ENCODE data around the gene NKX1-1.
A peak's percentile ranks its signal among the peaks of the same experiment; 100 is the strongest.

The NKX1-1 gene

DNA sequence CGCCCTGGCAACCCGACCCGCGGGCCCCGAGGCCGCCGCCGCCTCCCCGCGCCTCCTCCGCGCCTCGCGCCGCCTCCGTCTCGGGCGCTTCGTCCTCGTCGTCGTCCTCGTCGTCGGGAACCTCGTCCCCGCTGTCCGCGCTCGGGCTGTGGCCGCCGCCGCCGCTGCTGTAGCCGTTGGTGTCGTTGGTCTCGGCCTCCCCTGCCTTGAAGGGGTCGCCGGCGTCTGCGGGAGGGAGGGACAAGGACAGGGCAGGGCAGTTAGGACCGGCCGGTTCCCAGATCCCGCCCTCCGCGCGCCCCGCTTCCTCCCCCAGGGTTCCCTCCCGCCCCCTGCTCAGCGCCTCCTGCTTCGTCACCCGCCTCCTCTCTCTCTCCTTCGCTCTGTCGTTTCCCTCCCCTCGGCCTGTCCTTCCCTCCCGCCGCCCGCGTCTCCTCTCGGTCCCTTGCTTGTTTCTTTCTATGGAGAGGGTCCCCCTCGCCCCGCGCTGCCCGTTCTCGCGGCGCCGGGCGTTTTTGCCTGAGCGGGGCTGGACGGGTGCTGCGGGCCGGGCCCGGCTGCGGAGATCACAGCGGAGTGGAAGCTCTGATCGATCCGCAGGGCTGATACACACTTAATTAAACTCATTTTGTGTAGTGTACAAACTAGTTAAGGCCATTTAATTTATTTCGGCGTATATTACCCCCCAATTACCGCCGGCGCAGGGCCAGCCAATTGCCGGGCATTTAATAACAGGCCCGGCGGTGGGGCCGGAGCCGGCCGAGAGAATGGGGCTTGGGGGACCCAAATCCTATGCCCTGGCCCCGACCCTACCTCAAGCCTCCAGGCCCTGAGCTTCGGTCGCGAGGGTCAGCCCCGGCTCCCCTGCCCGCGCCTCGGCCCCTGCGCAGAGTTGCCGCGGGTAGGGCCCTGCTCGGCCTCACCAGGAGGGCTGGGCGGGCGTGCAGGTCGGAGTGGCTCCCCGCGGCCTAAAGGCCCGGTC, 2.4 kb downstream of the NKX1-1 start:
- DNase-seq (no peak), ATAC-seq (replicated peaks) (no peak)
- peaks cover 2 to 10% of the 10 kb centered on the region in 2 donors for H3K36me3 Mint-ChIP-seq
- peak overlapping the region; percentile 77 for H3K27ac Mint-ChIP-seq
- peaks cover 0 to 1% of the 10 kb centered on the region in 2 donors for H3K9me3 Mint-ChIP-seq
- peaks cover 55 to 74% of the 10 kb centered on the region in 2 donors for H3K27me3 Mint-ChIP-seq
- H3K4me3 Mint-ChIP-seq = peak overlapping the region; percentile 56 to 65
- peaks cover 15 to 50% of the 10 kb centered on the region in 2 donors for H3K4me1 Mint-ChIP-seq

GRCh38 chr4:1403177-1403583, 3.1 kb downstream of the NKX1-1 start:
- Mint-ChIP-seq H3K27ac (peak overlapping the region; percentile 31), H3K36me3 (peaks cover 2 to 6% of the 10 kb centered on the region in 2 donors), H3K9me3 (peaks cover 4 to 6% of the 10 kb centered on the region in 2 donors), H3K4me3 (no peak overlapping the region), H3K4me1 (peaks cover 10 to 44% of the 10 kb centered on the region in 2 donors), H3K27me3 (peaks cover 48 to 72% of the 10 kb centered on the region in 2 donors)
- DNase-seq (no peak), ATAC-seq (replicated peaks) (no peak)

- H3K4me3 Mint-ChIP-seq = no peak overlapping the region
- DNase-seq = no peak
- peak overlapping the region; percentile 79 for H3K27ac Mint-ChIP-seq
- peaks cover 42 to 66% of the 10 kb centered on the region in 2 donors for H3K27me3 Mint-ChIP-seq
- H3K9me3 Mint-ChIP-seq = peaks cover 4 to 6% of the 10 kb centered on the region in 2 donors
- H3K4me1 Mint-ChIP-seq = peaks cover 9 to 38% of the 10 kb centered on the region in 2 donors
- no peak for ATAC-seq (replicated peaks)
- H3K36me3 Mint-ChIP-seq = peaks cover 2 to 6% of the 10 kb centered on the region in 2 donors
These were observed 3.6 kb downstream of the NKX1-1 start for GRCh38 chr4:1402516-1403091.

DNA sequence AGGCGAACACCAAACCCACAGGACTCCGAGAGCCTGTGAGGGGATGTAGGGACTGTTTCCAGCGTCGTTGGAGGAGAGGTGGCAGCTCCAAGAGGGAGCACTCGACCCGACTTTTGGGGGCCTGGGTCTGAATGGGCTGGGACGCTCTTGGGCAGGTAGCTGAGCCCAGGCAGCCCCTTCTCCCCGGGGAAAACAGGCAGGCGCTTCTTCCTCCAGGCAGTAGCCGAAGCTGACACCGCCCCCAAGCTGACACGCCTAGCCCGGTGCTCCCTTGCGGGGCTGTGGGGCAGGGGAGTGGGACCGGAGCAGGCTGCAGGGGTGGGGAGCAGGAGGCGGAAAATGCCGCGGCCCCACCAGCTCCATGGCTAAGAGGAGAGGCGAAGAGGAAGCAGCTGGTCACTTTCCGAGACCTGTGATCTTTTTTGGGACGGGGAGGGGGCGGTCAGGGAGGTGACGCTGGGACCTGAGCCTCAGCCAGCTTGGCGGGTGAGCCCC, 4.2 kb downstream of the NKX1-1 start:
- Mint-ChIP-seq H3K36me3 (peaks cover 2 to 4% of the 10 kb centered on the region in 2 donors), H3K27me3 (peaks cover 37 to 61% of the 10 kb centered on the region in 2 donors), H3K9me3 (peaks cover 6 to 7% of the 10 kb centered on the region in 2 donors), H3K4me1 (peaks cover 6 to 33% of the 10 kb centered on the region in 2 donors), H3K27ac (peak overlapping the region; percentile 25), H3K4me3 (no peak overlapping the region)
- ATAC-seq (replicated peaks) (no peak), DNase-seq (no peak)

- ATAC-seq (replicated peaks) = no peak
- Mint-ChIP-seq H3K4me1 (peaks cover 6 to 31% of the 10 kb centered on the region in 2 donors), H3K36me3 (peaks cover 6% of the 10 kb centered on the region in 2 donors), H3K27me3 (peaks cover 35 to 59% of the 10 kb centered on the region in 2 donors), H3K27ac (peak overlapping the region; percentile 51), H3K9me3 (peaks cover 9% of the 10 kb centered on the region in 2 donors), H3K4me3 (no peak overlapping the region)
- no peak for DNase-seq
These were observed 4.7 kb downstream of the NKX1-1 start for GRCh38 chr4:1401409-1402020.

- peaks cover 6 to 31% of the 10 kb centered on the region in 2 donors for H3K4me1 Mint-ChIP-seq
- peaks cover 9% of the 10 kb centered on the region in 2 donors for H3K9me3 Mint-ChIP-seq
- ATAC-seq (replicated peaks) (no peak), DNase-seq (no peak)
- H3K4me3 Mint-ChIP-seq = no peak overlapping the region
- H3K36me3 Mint-ChIP-seq = peaks cover 7 to 9% of the 10 kb centered on the region in 2 donors
- peak overlapping the region; percentile 51 for H3K27ac Mint-ChIP-seq
- peaks cover 35 to 59% of the 10 kb centered on the region in 2 donors for H3K27me3 Mint-ChIP-seq
These were observed 5.3 kb downstream of the NKX1-1 start for GRCh38 chr4:1400831-1401408.

DNA sequence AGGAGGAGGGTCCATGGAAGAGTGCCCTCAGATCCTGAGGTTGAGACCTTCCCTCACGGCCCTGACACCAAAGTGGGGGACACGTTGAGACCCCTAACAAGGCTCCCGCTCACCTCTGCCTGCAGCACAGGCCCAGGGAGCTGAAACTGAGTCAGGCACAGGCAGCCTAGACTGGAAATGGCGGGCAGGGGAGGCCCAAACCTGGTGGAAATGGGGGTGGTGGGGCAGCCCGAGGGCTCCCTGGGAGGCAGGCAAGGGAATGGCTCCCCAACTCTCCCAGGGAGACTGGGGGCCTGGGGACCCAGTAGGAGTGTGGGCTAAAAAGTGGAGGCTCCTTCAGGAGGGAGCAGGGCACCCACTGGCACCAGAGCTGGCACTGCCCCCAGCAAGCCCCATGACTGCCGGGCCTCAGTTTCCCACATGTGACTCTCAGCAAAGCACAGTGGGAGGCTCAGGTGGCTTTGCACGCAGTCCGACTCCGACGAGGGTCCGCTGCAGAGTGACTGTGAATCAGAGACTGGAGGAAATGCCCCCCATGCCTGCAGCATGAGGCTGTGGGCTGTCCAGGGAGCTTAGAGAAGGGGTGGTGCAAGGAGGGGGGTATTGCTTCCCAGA, 5.9 kb downstream of the NKX1-1 start:
- peaks cover 32 to 56% of the 10 kb centered on the region in 2 donors for H3K27me3 Mint-ChIP-seq
- peaks cover 5 to 27% of the 10 kb centered on the region in 2 donors for H3K4me1 Mint-ChIP-seq
- H3K36me3 Mint-ChIP-seq = peaks cover 11 to 14% of the 10 kb centered on the region in 2 donors
- DNase-seq (no peak), ATAC-seq (replicated peaks) (no peak)
- no peak overlapping the region for H3K27ac Mint-ChIP-seq
- H3K9me3 Mint-ChIP-seq = peaks cover 9 to 11% of the 10 kb centered on the region in 2 donors
- no peak overlapping the region for H3K4me3 Mint-ChIP-seq

GRCh38 chr4:1399508-1400190, 6.6 kb downstream of the NKX1-1 start:
- Mint-ChIP-seq H3K4me1 (peaks cover 4 to 20% of the 10 kb centered on the region in 2 donors), H3K27me3 (peaks cover 29 to 53% of the 10 kb centered on the region in 2 donors), H3K9me3 (peaks cover 9 to 11% of the 10 kb centered on the region in 2 donors), H3K27ac (no peak overlapping the region), H3K36me3 (peaks cover 12 to 15% of the 10 kb centered on the region in 2 donors), H3K4me3 (no peak overlapping the region)
- no peak for DNase-seq
- no peak for ATAC-seq (replicated peaks)

- DNase-seq = no peak
- Mint-ChIP-seq H3K4me3 (no peak overlapping the region), H3K36me3 (peaks cover 12 to 22% of the 10 kb centered on the region in 2 donors), H3K27ac (peak overlapping the region; percentile 20), H3K4me1 (peaks cover 4 to 16% of the 10 kb centered on the region in 2 donors), H3K27me3 (peaks cover 28 to 50% of the 10 kb centered on the region in 2 donors), H3K9me3 (peaks cover 9 to 11% of the 10 kb centered on the region in 2 donors)
- no peak for ATAC-seq (replicated peaks)
These were observed 7.3 kb downstream of the NKX1-1 start for GRCh38 chr4:1398681-1399507.

- H3K9me3 Mint-ChIP-seq = peaks cover 9 to 11% of the 10 kb centered on the region in 2 donors
- H3K27me3 Mint-ChIP-seq = peaks cover 17 to 33% of the 10 kb centered on the region in 2 donors
- no peak overlapping the region for H3K4me3 Mint-ChIP-seq
- DNase-seq = no peak
- ATAC-seq (replicated peaks) = no peak
- peaks cover 2 to 4% of the 10 kb centered on the region in 2 donors for H3K4me1 Mint-ChIP-seq
- peaks cover 12 to 24% of the 10 kb centered on the region in 2 donors for H3K36me3 Mint-ChIP-seq
- H3K27ac Mint-ChIP-seq = no peak overlapping the region
These were observed 9.3 kb downstream of the NKX1-1 start for GRCh38 chr4:1396806-1397455.

DNA sequence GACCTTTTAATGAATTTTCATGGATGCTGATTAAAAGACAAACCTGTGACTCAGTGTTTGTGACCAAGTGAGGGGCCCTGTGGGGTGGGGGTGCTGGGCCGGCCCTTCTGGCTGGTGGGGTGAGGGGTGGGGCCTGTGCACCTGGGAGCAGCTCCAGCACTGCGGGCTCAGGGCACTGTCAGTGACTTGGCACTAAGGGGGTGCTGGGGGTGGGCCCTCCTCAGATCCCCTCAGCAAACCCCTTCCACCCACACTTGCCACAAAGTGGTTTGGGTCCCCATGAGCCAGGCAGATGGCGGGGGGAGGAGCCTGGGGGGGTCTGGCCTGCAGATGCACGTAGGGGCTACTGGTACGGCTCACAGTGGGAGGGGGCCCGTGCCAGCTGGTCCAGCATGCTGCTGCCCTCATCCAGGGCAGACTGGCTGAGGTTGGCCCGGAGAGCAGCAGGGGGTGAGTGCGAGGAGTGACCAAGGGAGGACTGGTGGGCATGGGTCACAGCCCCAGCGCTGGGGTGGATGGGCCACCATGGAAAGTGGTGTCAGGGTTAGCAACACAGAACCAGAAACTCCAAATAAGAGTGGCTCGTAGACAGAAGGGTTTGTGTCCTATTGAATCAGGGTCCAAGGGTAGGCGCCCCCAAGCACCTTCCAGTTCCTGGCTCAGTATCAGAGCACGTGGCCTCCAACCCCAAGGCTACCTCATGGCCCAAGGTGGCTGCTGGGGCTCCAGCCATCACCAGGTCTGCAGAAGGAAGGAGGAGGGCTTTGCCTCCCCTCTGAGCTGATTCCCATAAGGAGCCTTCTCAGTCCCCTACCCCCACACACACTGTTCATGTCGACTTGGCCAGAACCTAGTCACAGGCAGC, 10.1 kb downstream of the NKX1-1 start:
- Mint-ChIP-seq H3K4me3 (no peak overlapping the region), H3K27ac (no peak overlapping the region), H3K27me3 (peaks cover 12 to 26% of the 10 kb centered on the region in 2 donors), H3K36me3 (peaks cover 12 to 24% of the 10 kb centered on the region in 2 donors), H3K9me3 (peaks cover 9 to 11% of the 10 kb centered on the region in 2 donors), H3K4me1 (no peaks in the 10 kb centered on the region)
- ATAC-seq (replicated peaks) (no peak), DNase-seq (no peak)
